Inflammatory macrophage treated with lipopolysaccharide for 1 hour (primary cell): ENCODE results near the gene LRRC74B.
A peak's percentile ranks its signal among the peaks of the same experiment; 100 is the strongest.
"Not testable (repeated sequence)": the region's sequence is repeated elsewhere in the genome, so short reads cannot be mapped to it uniquely, and the experiment has no call there.

ENCODE experiments used
- DNase-seq, 2 donors: peaks; one replicate each; pipeline ENCODE4 v3.0.0-alpha.2; 2020 to 2022

Gene LRRC74B, protein sequence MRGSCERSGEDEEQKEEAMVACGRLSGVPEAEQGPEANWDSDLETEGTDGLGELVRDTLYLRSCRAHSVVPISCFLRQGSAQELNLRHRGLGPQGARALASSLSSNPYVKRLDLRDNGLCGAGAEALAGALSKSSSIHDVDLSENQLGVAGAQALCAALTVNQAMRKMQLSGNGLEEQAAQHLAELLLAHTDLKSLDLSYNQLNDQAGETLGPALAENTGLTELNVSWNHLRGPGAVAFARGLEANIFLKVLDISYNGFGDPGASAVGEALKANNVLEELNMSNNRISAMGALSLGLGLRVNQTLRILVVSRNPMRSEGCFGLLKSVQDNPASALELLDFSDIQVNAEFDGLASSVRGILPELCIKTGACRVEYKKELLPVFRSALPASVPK

DNA sequence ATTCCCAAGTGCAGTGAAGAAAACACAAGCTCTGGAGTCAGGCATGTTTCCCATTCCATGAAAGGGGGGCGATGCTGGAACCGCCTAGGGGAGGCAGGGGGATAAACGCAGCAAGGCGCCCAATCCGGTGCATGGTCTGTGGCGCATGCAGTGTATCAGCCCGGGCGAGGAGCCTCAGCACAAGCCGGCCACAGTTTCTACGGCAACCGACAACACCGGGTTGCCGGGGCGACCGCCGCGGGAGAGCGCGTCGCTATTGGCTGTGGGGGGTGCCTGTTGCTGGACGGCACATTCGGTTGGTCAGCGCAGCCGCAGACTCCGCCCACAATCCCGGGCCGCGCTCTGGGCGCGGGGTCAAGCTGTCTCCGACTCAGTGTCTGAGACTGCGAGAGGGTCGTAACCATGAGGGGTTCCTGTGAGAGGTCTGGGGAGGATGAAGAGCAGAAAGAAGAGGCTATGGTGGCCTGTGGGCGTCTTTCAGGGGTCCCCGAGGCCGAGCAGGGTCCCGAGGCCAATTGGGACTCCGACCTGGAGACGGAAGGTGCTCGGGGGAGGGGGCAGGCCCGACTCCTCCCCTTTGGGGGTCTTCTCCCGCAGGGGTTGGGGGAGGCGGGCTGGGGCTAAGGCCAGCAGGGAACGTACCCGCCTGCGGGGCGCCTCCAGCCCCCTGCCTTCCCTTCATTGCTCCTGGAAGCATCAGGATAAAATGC lies at the start of gene LRRC74B:
Gene LRRC74B (plus strand): TSS at position 362 of the 710 bp plus-strand sequence. CDS start 41 bp downstream, at position 403.
- peak; percentile 50 to 69 for DNase-seq

DNA sequence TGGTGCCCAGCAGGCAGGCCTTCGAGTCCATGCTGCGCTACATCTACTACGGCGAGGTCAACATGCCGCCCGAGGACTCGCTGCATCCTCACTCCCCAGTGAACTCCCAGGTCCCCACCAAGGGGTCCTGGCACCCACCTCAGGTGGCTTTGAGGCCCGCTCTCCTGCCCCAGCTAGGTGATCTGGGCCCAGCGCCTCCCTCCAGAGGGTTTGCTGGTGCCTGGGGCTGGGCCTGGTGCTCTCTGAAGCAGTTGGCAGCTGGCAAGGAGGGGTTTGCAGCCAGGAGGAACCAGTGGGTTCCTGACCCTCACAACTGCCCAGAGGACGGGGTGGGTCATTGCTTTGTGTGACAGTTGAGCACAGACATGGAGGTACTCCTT lies 49.7 kb upstream of the LRRC74B start:
- DNase-seq: no peak

DNA sequence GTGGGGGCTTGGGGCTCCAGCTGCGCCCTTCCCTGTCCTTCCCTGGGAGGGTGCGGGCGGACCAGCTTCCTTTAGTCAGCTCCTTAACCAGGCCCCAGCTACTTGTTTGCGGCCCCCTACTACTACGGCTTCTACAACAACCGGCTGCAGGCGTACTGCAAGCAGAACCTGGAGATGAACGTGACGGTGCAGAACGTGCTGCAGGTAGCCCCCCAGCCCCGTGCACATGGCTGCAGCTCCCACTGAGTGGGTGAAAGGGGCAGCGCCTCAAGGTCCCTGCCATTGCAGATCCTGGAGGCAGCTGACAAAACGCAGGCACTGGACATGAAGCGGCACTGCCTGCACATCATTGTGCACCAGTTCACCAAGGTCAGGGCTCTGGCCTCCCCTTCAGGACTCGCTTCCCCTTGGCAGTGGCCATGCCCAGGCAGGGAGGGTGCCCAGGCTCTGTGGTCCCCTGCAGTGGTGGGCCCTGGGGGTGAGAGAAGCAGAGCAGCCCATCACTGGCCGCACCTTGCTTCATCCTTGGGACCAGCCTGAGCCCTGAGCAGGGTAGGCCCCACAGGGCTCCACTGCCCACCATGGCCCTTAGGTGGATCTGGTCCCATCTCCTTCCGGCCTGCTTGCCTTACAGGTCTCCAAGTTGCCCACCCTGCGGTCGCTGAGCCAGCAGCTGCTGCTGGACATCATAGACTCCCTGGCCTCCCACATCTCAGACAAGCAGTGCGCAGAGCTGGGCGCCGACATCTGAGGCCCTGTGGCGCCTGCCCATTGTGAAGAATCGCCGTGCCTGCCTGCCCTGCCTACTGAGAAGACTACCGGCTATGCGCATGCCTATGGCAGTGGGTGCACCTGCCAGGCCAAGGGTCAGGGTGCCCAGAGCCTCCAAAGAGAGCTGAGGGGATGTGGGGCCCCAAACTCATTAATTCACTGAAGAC lies 48.9 kb upstream of the LRRC74B start:
- DNase-seq: no peak

DNA sequence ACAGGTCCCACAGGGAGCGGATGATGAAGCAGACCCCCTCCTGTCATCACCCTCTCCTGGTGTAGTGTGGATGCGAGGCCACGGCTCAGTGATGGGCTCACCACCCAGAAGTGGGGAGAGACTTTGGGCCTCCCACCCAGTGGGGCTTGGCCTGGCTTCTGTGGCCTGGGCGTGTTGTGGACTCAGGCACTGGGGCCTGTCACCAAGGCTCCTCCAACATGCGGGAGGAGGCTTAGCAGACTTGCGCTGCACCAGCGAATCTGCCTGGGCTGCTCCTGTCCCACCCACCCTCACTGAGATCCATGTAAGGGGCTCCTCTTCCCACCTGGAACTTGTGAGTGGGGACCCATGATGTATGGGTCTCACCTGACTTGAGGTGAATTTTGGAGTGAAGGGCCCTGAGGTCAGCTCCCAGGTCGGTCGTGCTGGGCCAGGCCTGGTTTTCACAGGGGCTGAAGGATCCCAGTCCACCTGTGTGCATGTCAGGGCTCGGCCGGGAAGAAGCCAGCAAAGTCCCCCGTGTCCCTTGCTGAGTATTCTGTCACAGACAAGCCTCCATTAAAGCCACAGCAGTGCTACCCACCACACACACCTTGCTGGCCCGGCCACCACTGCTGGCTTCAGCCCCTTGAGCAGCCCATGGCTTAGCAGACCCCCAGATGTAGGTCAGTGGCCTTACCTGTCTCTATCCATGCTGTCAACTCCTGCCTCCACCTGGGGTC lies 48.0 kb upstream of the LRRC74B start:
- DNase-seq: no peak

DNA sequence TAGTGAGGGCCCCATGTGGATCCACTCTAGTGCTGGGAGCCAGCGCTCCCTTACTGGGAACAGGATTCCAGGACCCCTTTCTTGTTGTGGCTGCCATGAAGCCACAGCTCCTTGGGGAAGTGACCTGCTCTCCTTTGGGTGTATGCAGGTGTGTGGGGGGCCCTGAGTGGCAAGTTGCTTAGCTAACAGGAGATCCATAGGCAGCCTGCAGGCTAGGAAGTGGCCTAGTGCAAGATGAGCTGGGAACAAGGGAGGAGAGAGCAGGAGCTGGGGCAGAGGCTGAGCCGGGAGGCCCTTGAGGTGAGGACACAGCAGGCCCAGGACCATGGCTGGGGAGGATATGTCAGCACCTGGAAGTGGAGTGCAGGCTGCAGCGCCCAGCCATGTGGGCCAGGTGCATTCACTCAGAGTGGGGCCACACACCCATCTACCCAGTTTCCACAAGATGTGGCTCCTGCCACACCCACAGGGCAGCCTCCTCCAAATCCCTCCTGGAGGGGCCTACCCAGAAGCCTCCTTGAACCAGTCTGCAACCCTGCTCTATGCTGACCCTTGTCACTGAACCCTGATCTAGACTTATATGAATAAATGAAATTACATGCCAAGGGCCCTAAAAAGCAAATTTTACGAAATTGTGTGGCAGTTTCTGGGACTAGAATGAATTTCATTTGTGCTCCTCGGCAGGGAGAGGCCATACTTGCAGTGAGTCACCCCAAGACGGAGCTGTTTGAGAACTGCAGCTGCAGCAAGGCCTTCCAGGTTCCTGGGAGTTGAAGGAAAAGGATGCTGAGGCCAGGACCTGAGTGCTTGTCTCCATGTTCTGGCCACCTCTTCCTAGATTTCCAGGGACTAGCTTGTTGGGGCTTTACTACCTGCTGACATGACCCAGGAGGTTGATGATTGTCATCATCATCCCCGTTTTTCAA lies 47.1 kb upstream of the LRRC74B start:
- DNase-seq: no peak

DNA sequence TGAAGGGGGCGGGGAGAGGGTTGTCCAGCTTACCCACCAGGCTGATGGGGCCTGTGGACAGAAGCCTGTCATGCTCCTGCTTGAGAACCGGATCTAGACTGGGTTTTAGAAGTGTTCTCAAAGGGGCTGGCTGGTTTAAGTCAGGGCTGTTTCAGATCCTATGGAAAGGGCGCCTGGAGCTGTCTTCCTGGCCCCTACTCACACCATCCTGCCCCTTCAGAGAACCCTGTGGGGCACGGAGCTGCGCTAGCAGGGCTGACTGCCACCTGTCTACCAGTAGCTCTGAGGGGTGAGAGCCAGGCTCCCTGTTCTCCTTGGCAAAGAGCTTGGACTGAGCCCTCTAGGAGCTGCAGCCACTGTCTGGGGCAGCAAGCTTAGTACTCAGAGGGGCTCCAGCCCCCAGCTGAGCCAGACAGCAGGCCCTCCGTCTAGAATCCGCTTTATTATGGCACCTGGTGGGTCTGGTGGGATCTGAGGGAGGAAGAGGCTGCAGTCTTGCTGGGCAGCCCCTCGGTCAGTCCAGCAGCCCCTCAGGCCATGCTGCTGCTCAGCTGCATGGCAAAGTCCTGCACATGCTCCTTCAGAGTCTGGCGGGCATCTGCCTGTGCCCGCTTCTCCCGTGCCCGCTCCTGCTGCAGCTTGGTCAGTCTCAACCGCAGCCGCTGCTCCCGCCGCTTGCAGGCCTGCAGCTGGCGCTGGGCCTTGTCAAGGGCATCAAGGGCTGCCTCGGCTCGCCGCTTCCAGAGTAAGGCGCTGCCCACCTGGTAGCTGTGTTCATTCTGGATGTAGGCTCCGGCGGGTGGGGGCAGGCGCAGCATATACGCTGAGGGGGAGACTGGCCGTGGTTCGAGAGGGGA lies 46.2 kb upstream of the LRRC74B start:
- no peak for DNase-seq

DNA sequence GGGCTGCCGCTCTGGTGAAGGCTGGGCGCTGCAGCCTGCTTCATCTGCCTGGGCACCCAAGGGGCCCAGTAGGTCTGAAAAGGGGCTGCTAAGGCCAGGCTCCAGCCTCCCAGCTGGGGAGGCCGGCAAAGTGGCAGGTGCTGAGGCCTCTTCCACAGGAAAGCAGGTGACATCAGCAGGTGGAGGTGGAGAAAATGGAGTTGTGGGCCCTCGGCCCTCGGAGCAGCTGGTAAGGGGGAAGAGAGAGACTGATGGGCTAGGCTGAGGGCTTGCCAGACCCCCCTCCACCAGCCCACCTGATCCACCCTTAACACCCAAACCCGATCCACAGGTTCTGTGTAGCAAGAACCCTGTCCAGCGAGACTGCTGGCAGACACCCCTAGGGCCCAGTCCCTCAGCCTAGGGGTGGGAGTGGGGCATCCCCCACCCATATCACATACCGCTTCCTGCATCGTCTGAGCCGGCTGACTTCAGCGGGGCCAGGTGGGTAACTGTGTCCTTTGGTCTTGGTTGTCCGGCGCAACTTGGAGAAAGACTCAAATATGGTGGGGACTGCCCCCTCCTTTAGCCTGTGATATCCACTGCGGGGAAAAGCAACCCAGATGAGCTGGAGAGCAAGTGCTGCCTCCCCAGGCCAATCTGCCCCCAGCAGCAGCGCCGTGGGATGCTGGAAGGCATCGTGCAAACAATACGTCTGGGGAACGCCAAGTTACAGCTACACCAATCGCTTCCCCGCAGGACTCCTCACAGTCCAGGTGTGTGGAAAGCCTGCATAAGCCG lies 45.3 kb upstream of the LRRC74B start:
- no peak for DNase-seq

DNA sequence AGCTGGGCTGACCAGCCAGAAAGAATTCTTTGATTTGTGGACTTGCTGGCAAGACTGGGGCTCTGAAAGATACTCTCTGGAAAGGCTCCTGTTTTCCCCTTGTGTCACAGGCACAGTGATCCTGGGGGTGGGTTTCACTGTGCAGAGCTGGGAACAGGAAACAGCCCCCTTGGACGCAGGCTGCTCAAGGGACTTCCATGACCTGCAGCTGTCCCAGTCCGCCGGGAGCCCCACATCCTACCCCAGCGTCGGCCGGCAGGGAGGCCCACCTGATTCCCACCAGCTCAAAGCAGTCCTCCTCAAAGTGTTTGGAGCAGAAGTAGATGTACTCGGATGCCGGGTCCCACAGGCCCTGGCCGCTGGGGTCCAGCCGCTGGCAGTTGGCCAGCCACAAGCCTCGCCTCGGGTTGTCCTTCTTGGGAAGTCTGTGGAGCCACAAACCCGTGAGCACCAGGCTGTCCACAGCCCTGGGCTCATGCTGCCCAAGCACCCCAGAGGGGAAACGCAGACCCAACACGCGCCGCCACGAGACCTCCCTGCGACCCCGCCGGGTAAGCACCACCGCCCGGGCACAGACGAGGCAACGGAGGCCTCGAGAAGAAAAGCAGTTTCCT lies 44.7 kb upstream of the LRRC74B start:
- no peak for DNase-seq

DNA sequence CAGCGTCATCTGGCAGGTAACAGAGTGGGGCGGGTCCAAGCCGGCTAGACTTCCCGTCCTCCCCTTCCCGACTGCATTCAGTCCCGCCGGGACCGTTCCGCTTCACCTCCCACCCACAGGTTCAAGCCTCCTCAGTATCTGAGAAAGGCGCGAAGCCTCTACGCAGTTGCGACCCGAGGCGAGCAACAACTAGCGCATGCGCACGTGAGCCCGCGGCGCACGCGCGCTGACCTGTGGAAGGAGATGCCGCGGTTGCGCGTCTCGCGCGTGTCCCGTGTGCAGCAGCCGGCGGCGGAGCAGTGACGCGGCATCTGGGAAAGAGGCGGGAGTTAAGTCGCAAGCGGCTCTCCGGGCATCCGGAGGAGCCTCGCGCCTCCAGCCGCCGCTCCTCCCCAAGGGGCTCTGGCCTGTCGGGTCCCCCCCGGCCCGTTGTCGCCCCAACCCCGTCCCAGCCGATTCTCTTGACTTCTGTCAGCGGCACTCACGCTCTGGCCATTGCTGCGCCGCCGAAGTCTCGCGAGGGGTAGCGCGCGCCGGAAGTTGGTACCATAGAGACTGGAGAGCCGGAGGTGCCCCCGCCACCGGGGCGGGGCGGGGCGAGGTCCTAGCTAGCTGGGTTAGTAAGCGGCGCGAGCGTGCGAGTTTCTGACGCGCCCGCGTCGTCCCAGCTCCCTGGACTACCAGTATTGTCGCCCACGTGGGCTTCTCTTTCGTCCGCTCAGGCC lies 44.0 kb upstream of the LRRC74B start, which contains the start of gene THAP7:
Gene THAP7 (minus strand): TSS at position 518 of the 725 bp plus-strand sequence. CDS start 207 bp downstream, at position 311.
- peak; percentile 95 to 96 for DNase-seq

DNA sequence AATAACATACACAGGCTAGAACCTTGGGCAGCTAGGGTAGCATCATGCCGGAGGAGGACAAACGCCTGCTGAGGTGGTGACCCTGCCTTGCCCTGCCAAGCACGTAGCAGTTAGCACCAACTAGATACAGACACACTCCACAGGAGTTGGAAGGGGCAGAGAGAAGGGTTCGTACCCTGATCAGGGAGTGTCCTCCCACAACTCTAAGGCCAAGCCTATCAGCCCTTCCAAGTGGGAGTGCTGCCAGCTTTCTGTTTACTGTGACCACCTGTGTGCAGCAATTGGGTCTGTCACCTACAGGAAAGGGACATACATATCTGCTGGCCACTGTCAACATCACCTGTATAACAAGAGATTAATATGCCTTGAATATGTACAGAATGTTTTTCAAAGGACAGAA lies 42.0 kb upstream of the LRRC74B start:
- DNase-seq: no peak

DNA sequence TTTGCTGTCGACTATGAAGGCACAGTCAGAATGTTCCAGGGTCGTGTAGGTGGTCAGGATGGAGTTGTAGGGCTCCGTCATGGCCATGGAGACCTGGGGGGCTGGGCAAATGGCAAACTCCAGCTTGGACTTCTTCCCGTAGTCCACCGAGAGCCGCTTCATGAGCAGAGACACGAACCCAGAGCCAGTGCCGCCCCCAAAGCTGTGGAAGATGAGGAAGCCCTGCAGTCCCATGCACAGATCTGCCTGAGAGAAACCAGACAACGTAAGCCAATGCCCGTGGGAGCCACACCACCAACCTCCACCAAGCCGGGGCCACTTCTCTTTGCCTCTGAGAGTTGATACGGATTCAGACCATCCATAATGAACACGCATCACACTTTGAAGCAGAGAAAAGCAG lies 36.5 kb upstream of the LRRC74B start:
- DNase-seq: not testable (repeated sequence)

DNA sequence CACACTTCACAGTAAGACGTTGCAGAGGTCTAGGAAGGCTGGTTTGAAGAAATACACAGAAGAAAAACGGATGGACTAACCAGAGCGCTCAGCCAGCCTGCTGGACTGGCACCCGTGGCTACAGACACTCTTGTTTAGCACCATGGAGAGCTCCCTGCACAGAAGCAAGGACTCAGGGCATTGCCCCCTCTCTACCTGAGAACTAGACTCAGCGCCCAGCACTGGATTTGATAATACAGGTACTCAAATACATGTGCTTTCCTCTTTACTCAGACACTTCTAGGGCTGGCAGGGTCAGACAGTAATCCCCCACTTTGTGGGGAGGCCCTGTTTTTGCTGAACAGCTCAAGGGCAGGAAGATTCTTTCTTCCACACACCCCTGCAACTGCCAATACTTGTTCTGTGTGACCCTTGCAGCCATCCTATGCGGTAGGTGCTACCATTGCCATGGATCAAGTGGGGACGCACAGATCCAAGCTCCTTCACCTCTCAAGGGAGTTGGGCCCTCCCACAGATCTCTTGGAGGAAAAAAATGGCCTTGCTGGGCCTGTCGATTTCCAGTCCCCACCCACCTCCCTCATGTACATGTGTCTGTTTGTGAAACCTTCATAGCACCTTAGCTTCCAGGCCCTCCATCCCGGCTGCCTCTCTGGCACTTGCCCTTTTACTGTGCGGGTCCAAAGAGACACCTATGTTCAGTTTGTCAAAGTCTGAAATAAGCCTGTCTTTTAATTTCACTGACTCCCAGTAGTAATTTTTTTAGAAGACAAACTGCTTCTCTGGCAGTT lies 35.9 kb upstream of the LRRC74B start:
- DNase-seq: peak in 1 of 2 donors; percentile 1

DNA sequence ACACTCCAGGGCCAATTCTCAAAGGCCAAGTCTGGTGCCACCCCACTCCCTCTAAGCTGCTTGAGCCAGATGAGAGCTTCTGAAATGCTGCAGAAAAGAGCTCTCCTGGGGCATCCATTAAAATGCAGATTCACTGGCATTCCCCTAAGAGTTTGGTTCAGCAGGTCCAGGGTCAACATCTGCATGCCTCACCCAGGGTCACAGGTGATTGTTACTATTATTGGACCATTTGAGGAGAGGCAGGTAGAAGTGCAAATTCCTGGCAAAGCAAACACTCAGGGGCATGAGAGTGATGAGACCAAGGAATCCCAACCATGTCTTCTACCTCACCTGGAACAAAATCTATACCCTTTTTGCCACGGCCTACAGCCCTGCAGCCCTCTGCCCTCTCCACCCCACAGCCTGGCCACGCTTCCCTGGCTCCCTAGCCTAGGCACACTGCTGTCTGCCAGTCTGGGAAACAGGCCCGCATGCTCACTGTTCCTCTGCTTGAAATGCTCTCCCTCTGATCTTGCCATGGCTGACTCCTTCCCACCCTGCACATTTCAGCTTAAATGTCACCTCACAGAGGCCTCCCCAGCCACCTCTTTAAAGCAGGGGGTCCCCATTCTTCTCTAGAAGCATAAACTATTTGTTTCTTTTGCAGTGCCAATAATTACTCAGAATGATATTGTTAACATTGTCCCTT lies 35.2 kb upstream of the LRRC74B start:
- no peak for DNase-seq

DNA sequence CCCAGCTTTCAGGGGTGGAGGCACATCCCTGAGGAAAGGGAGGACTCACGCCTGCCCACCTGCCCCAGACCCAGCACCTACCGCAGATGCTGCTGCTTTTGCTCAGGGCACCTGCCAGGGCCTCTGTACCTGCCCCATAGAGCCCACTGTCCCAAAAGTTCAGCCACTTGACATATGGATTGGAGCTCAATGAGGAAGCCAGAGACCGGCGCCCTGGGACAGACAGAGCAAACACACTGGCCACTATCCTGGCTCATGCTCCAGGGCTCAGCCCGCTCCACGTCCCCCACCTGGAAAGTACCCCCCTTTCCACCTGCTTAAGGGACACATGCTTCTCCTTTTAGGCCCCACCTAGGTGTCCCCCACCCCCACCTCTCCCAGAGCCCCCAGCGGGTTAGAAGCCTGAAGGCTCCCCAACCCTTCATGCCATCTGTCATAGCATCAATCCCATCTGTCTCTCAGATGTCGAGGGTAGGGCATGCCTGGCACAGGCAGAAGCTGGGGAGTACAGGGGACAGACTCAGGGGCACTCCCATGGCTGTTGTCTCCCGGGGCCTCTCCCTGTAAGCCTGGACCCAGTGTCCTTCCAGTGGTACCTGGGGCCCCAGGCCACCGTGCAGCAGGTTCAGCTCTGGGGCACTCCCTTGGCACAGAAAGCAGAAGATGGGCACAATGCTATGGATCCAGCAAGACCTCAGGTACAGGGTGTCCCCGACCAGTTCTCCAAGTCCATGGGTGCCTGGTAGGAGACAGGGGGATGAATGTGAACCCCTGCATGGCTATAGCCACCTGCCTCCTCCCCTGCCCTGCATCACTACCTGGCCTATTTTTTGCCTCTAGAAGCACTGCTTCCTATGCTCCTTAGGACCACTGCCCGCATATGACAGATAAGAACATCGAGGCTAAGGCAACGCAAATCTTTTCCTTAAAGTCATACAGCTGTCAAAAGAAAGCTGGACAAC lies 33.0 kb upstream of the LRRC74B start:
- no peak for DNase-seq

DNA sequence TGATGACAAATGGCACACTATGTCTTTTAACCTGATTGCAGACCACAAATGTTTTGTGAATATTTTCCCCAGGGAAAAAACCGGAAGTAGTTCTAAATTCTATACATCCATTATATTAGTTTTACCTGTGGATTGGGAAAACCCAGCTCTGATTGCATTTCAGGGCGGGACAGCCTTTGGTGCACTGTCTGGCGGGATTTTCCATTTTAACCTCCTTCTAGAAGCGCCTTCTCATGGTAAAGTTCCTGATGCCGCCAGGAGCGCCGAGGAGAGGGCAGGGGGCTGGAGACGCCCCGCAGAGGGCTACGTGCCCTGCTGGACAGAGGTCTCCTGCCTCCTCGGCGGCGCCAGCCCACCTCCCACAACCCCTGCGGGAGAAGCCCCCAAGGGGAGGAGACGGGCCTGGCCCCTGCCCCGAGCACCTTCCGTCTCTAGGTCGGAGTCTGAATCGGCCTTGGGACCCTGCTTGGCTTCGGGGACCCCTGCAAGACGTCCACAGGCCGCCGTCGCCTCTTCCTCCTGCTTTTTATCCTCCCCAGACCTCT lies 32.0 kb upstream of the LRRC74B start:
- no peak for DNase-seq
